ENCODE results near the gene LDLR.

- TF ChIP-seq CTCF (conservative IDR thresholded peaks at IDR 0.05; ENCODE audit: low read length) (no peak), EZH2phosphoT487 (IDR thresholded peaks at IDR 0.05; ENCODE audit: borderline replicate concordance) (no peak)
These were observed 9.3 kb upstream of the LDLR start for GRCh38 chr19:11079999-11080398.
